HG02571 (cell line): ENCODE measurements around the gene SLC6A13.
"Not testable (repeated sequence)": the region's sequence is repeated elsewhere in the genome, so short reads cannot be mapped to it uniquely, and the experiment has no call there.

Experiments
- ATAC-seq: cut with Tn5 transposase; IDR thresholded peaks from one replicate; pipeline ENCODE4 v1.9.1; 2021; ENCODE audit warnings: mild to moderate bottlenecking, moderate library complexity; ENCODE audit not compliant: unreplicated experiment

SLC6A13 gene

DNA sequence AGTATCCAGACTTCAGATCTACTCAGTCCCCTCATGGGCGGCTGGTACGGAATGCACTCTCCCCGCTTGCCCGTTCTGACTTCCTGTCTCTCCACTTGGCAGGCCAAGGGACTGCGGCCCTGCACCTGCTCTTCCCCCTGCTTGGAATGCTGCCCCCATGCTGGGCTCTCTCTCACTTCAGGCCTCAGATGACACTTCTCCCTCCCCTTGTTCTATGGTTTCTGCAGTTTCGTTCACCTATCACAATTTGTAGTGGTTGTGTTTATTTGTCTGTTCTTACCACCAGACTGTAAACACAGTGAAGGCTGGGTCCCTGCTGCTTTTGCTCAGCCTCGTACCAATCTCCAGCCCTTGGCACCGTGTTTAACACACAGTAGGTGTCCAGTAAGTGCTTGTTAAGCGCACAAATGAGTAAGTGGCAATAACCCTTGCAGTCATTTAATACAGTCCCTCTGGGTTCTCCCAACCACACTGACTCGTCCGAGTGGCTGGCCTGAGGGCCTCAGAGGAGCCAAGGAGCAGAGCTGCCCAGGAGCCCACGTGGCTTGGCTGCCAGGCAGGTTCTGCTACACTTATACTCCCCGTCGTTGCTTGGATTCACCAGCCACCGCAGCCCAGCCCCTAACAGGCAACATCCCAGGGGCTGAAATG is 60.4 kb downstream of the SLC6A13 start:
- no peak for ATAC-seq

DNA sequence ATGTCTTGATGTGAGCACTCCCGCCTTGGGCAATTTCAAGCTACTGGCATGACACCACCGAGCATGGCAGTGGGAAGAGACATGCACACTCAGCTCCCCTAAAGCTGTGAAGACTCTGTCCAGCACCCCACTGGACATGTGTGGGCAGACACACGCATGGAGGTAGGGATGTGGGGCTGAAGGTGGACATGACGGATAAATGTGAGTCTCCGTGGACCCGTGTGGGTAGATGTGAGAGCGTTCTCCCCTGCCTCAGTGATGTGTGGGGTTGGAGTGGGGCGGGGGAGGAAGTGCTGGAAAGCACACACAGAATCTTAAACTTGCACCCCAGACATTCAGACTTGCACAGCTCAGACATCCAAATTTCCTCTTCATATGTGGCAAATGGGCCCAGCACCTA is 61.3 kb downstream of the SLC6A13 start:
- no peak for ATAC-seq

DNA sequence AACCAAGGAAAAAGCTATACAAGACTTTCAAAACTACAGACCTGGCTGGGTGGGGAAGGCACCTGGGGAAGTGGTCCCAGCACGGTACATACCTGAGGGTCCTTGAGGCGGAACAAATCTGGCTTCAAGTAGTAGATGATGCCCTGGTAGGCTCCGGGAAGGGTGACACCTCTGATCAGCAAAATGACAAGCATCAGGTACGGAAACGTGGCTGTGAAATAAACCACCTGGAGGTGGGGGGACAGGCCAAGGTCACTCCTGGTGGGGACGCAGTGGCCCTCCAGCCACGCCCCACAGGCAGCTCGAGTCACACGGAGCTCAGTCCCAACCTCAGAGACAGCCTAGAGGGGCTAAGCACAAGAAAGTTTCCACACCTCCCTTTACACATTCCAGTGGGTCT is 63.9 kb downstream of the SLC6A13 start:
- ATAC-seq, result no peak

DNA sequence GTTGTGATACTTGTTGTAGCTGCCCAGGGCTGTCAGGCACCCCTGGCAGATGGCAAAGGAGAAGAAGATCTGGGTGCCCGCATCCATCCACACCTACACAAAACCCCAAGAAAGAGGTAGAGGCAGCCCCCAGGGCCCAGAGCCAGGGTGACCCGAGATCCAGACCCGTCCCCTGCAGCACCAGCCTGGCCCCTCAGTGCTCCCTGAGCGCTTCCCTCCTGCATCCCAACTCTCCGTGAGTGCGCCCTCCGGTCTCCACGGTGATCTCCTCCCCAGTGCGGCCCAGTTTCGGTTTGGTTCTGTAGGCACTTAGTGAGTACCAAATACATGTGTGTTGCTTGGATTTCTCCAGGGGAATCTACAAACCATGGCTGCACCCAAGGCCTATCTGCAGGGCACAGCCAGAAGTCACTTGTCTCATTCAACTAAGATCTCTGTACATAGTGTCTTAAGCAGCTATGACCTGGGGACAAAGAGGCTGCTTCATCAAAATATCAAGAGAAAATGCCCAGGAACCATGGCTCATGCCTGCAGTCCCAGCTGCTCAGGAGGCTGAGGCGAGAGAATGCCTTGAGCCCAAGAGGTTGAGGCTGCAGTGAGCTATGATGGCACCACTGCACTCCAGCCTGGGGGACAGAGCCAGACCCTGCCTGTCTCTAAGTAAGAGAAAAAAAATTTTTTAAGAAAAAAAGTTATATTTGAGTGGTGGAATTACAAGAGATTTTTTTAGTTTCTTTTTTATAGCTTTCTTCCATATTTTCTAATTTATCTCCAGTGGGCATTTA is 64.5 kb downstream of the SLC6A13 start:
- ATAC-seq, result no peak

DNA sequence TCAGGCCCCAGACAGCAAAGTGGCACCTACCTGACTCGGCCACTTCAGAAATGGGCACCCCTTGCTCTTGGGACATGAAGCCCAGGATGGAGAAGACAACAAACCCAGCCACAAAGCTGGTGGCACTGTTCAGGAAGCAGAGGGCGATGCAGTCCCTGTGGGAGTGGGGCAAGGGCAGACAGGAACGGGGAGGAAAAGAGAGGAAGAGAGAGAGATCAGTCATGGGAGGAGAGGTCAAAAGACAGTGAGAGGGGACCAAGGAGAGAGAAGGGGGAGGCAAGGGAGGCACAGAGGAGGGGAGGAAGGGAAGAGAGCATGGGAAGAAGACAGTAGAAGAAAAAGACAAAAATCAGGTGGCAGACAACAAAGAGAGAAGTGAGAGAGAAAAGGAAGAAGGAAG is 65.3 kb downstream of the SLC6A13 start:
- no peak for ATAC-seq

DNA sequence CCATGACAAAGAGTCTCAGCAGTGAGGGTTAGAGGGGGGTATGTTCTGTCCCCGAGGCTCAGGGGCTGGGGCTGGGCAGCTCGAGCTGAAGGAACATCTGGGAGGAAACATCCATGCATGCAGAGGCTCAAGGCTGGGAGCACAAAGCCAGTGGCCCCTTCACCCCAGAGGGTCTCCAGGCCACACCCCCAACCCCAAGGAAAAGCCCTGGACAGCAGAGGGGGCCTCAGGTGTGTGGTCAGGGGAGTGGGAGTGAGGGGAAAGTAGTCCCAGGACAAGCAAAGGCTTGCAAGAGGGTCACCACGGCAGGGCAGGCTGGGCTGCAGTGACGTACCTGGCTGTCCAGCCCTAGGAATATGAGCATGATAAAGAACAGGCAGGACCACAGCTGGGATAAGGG is 66.2 kb downstream of the SLC6A13 start:
- ATAC-seq, result no peak

DNA sequence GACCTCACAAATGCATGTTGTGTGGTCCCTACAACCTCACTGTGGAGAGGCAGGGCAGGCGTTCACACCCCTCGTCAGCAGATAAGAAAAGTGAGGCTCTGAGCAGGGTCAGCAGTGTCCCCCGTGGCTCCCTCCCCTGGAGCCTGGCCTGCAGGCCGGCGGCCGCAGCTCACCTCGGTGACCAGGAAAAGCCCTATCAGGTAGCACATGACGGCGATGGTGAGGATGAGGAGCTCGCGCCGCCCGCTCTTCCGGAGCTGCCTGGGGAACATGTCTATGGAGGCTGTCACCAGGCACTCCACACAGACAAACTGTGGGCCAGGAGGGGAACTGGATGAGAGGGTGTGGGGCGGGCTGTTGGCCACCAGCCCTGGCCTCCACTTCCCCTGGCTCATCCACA is 66.7 kb downstream of the SLC6A13 start:
- no peak for ATAC-seq

DNA sequence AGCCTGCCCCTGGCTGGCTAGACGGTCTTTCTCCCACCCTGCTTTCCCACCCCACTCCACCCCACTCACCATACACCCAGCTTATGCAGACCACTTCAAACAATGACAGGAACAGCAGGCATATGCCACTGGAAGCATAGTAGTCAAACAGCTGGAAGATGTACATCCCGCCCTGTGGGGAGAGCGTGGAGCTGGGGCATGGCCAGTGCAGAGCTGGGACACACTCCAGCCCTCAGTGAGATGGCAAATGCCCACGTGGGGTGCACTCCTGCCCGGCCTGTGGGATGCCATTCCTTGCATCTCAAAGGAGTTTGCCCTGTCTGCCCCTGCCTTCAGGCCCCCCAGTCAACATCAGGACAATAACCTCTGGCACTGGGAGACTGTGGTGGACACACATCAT is 67.5 kb downstream of the SLC6A13 start:
- no peak for ATAC-seq

DNA sequence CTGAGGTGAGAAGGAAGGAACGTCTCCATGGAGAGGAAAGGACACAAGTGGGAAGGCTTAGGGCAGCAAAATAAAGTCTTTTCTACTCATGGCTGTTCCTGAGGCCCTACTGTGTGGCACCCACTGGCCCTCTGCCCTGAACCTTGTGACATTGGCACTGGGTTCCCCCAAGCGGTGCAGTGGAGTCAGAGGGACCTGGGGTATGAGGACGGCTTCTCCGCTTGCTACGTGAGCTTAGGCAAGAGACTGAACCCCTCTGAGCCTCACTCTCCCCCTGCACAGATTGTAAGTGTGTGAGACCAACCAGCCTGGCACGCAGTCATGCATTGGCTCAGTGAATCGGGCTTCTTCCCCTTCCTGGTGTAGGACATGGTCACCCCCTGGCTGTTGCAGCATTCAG is 68.4 kb downstream of the SLC6A13 start:
- ATAC-seq, result no peak

DNA sequence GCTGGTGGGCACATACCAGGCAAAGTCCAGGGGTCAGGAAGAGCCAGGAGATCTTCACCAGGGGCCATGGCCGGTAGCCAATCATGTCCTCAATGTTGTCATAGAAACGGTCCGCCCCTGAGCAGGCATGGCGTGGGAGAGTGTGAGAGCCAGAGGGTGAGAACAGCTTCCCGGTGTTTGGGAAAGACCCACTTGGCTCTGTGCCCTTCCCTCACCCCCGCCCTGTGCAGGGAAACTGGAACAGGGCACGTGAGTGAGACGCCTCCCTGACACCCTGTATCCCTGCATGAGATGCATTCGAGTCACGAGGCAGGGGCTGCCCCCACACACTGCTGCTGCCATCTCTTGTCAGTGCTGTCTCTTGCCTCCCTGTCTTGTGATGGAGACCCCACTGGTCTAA is 69.4 kb downstream of the SLC6A13 start:
- ATAC-seq, result no peak

DNA sequence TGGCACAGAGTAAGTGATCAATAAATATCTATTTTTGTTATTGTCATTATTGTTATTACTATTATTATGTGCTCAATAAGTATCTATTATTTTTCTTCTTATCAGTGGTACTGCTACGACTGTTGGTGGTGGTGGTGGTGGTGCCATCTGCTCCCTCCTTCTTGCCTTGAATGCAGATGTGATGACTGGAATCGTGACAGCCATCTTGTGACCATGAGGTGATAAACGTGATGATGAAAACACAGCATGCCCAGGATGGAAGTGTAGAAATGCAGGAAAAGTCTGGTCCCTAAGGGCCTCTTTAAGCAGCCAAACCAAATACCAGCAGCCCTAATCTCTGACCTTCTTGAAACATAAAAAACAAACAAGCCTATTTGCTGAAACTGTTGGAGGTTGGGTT is 71.1 kb downstream of the SLC6A13 start:
- no peak for ATAC-seq

DNA sequence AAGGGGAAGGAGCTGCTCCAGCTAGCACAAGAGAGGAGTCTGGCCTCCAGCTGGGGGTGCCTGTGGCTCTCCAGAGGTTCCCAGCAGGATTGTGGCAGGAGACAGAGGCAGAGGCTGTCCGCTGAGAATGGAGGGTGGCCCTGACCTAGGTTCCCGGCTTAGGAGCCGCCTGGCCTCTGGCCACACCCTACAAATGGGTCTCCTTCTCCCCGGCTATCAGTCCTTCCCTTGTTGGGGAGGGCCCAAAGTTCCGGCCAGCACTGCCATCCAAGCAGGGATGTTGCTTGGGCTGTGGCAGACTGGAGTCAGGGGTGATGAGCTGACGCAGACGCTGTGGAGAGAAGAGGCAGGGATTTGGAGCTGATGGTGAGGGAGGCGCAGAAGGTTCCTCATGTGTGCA is 71.8 kb downstream of the SLC6A13 start:
- ATAC-seq, result no peak

DNA sequence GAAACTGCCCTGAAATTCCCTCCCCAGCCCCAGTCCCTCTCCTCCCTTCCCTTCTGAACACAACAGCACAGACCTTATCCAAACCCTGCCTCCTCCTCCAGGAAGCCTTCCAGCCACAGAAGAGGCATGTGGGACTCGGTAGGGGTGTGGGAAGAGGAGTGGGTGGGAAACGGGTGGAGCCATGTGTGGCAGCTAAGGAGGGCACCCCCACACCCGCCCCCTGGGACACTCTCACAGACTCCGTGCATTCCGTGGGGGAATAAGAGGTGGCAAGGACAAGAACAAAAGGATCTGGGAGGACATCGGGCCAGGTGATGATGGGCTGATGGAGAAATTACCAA is 73.0 kb downstream of the SLC6A13 start:
- ATAC-seq, result no peak

DNA sequence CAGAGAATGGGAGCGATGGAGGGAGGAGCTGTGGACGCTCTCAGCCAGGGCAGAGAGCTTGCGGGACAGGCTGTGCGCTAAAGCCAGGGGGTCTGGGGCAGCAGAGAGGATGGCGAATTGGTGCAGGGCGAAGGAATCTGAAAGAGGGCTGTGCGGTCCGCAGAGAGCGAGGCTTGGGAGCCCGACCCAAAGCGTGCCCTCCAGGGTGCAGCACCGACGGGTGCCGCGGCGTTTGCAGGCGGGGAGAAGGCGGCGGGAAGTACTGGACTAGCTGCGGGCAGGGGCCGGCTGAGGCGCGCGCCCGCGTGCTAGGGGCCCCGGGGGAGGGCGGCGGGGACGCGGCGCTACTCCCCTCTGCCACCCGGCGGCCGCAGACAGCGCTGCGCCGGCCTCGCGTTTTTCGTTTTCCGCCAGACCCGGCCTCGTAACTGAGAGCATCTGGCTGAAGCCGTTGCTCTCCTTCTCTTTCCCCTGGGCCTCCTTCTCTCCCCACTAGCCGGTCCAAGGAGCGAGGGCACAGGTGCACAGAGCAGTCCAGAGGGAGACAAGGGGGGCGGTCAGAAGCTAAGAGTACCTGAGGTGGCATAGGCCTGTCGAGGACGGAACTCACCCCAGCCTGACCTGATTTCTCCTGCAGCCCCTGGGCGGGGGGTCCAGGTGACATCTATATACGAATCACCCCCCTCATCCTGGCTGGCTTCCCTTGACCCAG is 73.6 kb downstream of the SLC6A13 start:
- no peak for ATAC-seq

DNA sequence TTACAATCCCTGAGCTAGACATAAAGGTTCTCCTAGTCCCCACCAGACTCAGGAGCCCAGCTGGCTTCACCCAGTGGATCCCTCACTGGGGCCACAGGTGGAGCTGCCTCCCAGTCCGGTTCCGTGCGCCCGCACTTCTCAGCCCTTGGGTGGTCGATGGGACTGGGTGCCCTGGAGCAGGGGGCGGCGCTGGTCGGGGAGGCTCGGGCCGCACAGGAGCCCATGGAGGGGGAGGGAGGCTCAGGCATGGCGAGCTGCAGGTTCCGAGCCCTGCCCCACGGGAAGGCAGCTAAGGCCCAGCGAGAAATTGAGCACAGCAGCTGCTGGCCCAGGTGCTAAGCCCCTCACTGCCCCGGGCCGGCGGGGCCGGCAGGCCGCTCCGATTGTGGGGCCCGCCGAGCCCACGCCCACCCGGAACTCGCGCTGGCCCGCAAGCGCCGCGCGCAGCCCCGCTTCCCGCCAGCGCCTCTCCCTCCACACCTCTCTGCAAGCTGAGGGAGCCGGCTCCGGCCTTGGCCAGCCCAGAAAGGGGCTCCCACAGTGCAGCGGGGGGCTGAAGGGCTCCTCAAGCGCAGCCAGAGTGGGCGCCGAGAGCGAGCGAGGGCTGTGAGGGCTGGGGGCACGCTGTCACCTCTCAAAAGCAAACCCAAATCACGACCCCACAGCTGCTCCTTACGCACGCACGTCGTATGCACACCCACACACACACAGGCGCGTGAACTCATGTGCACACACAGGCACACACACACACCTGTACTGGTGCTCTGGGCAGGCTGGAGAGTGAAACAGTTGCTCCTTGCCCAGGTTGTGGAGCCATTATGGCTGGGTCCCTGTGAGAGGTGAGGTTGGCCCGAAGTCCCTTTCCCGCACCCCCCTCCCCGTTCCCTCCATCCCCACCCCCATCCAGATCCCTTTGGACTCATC is 74.4 kb downstream of the SLC6A13 start:
- not testable (repeated sequence) for ATAC-seq

DNA sequence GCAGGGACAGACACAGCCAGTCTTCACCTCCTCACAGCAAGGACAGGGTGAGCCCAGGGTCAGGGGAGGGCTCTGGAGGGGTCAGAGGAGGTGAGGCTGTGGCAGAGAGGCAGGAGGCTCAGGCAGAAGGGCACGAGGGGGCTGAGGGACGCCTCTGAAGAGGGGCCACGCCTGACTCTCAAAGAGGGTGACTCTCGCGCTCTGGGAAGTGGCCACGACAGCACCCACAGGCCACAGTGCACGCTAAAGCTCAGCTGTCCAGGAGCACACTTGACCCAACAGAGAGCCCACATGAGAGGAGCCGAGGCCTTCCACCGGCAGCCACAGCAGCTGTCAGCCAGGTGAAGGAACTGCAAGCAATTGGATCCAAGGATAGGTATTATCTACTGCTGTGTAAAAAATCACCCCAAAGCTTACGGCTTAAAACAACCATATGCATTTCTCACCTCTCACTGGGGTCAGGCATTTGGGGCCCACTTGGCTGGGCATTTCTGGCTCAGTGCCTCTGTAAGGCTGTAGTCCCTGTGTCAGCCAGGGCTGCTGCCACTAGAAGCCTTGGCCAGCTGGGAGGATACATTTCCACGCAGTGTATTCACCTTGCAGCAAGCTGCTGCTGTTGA is 76.5 kb downstream of the SLC6A13 start:
- ATAC-seq, result no peak

DNA sequence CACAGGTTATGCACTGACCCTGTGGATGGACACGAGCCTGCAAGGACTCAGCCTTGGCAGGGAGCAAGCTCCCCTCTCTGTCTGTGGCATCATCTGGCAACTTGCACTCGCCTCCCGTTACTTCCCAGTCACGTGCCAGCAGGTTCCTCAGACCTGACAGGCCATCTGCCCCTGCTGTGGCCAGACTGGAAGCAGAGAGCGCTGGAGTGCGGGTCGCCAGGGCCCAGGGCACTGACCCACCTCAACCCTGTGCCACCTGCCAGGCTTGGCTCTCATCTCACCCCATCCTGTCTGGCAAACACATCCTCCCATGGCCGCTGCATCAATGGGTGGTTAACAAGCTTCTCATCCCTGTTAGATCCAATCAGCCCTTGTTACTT is 77.1 kb downstream of the SLC6A13 start:
- ATAC-seq, result no peak

DNA sequence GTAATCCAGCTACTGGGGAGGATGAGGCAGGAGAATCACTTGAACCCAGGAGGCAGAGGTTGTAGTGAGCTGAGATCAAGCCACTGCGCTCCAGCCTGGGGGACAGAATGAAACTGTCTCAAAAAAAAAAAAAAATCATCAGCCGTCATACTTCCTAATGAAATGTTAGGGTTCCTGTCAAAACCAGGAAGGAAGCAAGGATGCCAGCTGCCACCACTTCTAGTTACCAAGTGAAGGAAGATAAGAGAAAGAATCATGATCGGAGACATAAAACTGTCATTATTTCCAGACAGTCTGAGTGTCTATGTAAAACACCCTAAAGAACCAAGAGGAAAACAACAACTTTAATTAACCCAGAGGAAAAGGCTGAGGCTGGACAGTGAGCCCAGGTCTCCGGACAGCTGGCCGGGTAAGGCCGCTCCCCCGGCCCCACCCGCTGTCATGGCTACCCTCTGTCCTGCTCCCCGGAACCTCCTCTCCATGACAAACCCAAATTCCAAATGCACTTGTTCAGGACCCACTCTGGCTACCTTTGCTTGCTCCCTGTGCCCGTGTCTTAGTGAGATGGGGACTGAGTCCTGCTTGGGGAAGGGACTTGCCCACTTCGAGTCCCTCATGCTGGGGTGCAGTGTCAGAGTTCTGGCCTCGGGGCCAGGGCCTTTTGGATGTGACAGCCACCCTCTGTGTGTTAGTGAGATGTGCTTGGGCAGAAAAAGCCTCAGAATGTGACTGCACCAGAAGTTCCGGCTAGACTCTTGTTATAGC is 77.6 kb downstream of the SLC6A13 start:
- ATAC-seq, result no peak

DNA sequence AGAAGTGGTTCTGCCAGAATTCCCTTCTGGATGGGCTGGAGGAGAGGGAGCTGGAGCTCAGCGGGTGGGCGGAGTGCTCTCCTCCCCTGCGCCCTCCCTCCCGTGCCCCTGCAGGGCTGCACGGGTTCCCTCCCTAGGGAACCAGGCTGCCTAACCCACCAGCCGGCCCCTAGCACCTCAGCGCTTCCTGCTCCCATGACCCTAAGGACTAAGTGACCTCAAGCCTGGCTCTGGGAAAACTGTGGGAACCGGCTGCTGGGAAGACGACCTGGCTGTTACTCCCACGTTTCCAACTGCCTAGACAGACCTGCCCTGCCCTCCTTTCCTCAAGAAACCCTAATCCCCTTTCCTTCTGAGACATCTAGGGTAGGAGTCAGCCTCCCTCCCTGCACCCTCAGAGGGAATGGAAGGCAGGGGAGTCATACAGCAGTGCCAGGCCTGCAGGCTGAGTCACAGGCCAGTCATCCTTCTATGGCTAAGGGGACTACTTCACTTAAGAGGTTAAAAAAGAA is 80.2 kb downstream of the SLC6A13 start:
- ATAC-seq, result no peak

DNA sequence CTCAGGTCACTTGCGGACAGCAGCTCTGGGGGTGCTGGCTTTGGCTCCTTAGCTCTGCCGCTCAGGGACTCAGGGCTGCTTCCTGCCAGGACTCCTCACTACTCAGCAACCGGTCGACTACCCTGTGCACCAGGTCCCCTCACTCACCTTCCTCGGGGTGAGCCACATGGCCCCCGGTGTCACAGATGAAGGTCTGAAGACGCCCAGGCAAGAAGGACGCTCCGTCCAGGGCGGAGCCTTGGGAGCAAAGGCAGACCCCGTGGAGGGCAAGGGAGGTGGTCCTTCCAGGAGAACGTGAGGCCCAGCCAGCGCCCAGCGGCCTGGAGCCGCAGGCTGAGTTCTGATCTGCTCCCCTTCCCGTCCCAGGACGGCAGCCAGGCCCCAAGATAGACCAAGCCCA is 80.7 kb downstream of the SLC6A13 start:
- ATAC-seq, result no peak
